ENCODE measurements around the gene CDT1.

DNA sequence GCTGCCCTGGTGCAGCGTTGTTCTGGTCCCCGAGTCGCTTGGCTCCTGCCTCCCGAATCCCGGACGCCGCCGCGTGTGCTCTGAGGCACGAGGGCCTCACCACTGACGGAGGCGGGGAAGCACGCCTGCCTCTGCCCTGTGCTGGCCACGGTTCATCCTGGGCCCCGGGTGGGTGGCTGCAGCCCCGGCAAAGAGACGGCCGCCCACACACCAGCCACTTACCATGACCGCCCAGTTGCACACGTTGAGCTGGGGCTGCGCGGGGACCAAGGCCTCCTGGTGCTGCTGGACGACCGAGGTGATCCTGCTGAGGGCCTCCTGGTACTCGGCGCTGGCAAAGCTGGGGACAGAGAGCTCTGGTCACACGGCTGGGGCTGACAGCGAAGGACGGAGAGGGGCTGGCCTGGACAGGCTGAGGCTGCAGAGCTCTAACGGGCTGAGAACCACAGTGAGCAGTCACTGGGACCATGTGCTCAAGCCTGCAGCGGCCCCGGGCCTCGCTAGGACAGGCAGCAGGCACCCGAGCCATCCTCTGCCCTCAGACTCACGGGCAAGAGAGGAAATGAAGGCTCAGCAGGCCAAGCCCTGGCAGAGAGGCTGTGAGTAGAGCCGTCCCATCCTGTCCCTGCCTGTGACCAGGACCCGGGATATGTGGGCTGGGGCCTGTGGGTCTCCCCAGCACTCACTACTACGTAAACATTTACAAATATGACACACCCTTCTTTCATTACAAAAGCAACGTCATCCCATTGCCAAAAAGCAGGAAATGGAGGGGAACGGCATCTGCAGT is 14.4 kb downstream of the CDT1 start:
- TF ChIP-seq CTCF (IDR thresholded peaks at IDR 0.05) (no peak), POLR2A (IDR thresholded peaks at IDR 0.05) (no peak)

Measured in thyroid gland (tissue), 4 donors.